ENCODE data around the gene EIF3K.

EIF3K gene

DNA sequence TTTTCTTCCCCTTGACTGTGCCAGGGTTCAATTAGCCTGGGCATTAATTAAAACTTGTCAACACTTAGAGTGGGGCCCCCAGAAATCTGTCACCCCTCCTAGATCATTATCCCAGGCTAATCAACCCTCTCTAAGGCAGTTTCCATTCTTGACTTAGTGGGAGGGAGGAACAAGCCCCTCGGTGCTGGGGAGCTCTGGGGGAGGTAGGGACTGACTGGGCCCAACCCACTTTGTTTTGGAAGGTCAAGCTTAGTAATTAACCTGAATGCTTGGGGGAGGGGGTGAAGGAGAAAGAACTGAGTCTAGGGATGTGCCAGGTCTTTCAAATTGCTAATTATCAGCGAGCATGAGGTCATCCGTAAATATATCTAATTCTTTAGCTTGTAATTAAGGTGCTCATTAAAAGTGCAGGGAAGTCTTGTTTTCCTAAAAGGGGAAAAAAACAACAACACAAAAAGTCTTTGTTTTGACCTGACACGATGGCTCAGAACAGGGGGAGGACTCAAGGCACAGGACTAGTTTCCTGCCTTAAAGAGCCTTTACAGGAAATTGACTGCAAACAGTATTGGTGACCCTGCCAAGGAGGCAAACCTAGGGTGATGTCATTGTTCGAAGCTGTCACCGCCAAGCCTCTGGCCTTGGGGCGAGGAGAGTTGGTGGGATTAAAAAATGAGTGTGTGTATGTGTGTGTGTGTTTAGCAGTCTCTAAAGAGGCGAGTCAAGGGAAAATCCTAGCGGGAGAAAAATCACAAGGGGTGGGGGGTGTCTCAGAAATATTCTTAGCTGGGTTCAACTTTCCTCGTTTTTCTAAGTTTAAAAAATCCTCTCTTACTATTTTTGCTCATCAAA lies 47.9 kb downstream of the EIF3K start (continued):
- peak; percentile 95 for TF ChIP-seq ZEB2 (tag by site-specific recombination; IDR thresholded peaks at IDR 0.05)
- no peak for TF ChIP-seq OVOL3 (tag by site-specific recombination; IDR thresholded peaks at IDR 0.05)
- no peak; the same call in none of the 2 replicates for TF ChIP-seq ZNF76 (tag by site-specific recombination; IDR thresholded peaks at IDR 0.05; ENCODE audit: borderline replicate concordance, low read depth)
- no peak for TF ChIP-seq ZNF423 (tag by site-specific recombination; IDR thresholded peaks at IDR 0.05)
- no peak for TF ChIP-seq ZNF768 (tag by site-specific recombination; IDR thresholded peaks at IDR 0.05)
- TF ChIP-seq, protein P1, sequence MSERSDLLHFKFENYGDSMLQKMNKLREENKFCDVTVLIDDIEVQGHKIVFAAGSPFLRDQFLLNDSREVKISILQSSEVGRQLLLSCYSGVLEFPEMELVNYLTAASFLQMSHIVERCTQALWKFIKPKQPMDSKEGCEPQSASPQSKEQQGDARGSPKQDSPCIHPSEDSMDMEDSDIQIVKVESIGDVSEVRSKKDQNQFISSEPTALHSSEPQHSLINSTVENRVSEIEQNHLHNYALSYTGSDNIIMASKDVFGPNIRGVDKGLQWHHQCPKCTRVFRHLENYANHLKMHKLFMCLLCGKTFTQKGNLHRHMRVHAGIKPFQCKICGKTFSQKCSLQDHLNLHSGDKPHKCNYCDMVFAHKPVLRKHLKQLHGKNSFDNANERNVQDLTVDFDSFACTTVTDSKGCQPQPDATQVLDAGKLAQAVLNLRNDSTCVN (tag by site-specific recombination; optimal IDR thresholded peaks at IDR 0.05), result no peak
- TF ChIP-seq ZNF624 (tag by site-specific recombination; IDR thresholded peaks at IDR 0.05), result no peak
- no peak for TF ChIP-seq ZNF701 (tag by site-specific recombination; IDR thresholded peaks at IDR 0.05)
- TF ChIP-seq, protein P2, sequence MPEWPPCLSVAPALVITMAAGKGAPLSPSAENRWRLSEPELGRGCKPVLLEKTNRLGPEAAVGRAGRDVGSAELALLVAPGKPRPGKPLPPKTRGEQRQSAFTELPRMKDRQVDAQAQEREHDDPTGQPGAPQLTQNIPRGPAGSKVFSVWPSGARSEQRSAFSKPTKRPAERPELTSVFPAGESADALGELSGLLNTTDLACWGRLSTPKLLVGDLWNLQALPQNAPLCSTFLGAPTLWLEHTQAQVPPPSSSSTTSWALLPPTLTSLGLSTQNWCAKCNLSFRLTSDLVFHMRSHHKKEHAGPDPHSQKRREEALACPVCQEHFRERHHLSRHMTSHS (tag by site-specific recombination; IDR thresholded peaks at IDR 0.05), result no peak
- TF ChIP-seq, protein P3, sequence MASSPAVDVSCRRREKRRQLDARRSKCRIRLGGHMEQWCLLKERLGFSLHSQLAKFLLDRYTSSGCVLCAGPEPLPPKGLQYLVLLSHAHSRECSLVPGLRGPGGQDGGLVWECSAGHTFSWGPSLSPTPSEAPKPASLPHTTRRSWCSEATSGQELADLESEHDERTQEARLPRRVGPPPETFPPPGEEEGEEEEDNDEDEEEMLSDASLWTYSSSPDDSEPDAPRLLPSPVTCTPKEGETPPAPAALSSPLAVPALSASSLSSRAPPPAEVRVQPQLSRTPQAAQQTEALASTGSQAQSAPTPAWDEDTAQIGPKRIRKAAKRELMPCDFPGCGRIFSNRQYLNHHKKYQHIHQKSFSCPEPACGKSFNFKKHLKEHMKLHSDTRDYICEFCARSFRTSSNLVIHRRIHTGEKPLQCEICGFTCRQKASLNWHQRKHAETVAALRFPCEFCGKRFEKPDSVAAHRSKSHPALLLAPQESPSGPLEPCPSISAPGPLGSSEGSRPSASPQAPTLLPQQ (tag by site-specific recombination; IDR thresholded peaks at IDR 0.05), result peak; percentile 96
- TF ChIP-seq, protein P4, sequence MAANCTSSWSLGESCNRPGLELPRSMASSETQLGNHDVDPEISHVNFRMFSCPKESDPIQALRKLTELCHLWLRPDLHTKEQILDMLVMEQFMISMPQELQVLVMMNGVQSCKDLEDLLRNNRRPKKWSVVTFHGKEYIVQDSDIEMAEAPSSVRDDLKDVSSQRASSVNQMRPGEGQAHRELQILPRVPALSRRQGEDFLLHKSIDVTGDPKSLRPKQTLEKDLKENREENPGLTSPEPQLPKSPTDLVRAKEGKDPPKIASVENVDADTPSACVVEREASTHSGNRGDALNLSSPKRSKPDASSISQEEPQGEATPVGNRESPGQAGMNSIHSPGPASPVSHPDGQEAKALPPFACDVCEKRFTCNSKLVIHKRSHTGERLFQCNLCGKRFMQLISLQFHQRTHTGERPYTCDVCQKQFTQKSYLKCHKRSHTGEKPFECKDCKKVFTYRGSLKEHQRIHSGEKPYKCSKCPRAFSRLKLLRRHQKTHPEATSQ (tag by site-specific recombination; IDR thresholded peaks at IDR 0.05), result no peak
- no peak for TF ChIP-seq ZNF837 (tag by site-specific recombination; IDR thresholded peaks at IDR 0.05)
- TF ChIP-seq GLIS2 (tag by site-specific recombination; IDR thresholded peaks at IDR 0.05), result peak; percentile 75
- TF ChIP-seq ZBTB20 (tag by site-specific recombination; IDR thresholded peaks at IDR 0.05), result no peak; the same call in none of the 2 replicates
- peak; percentile 87 for TF ChIP-seq FEZF1 (tag by site-specific recombination; IDR thresholded peaks at IDR 0.05)
- TF ChIP-seq ZNF670 (tag by site-specific recombination; IDR thresholded peaks at IDR 0.05; ENCODE audit: low read depth), result no peak
- TF ChIP-seq REPIN1 (tag by site-specific recombination; IDR thresholded peaks at IDR 0.05; ENCODE audit: low read depth), result no peak
- TF ChIP-seq ZNF324 (tag by site-specific recombination; IDR thresholded peaks at IDR 0.05), result peak; percentile 70
- TF ChIP-seq ZNF140 (tag by site-specific recombination; IDR thresholded peaks at IDR 0.05), result no peak
- peak; percentile 84; the same call in 1 of the 2 replicates for TF ChIP-seq ZNF792 (tag by site-specific recombination; IDR thresholded peaks at IDR 0.05)
- no peak for TF ChIP-seq ZNF23 (tag by site-specific recombination; IDR thresholded peaks at IDR 0.05; ENCODE audit: borderline replicate concordance)
- TF ChIP-seq ZNF596 (tag by site-specific recombination; IDR thresholded peaks at IDR 0.05), result no peak
- TF ChIP-seq, protein P5, sequence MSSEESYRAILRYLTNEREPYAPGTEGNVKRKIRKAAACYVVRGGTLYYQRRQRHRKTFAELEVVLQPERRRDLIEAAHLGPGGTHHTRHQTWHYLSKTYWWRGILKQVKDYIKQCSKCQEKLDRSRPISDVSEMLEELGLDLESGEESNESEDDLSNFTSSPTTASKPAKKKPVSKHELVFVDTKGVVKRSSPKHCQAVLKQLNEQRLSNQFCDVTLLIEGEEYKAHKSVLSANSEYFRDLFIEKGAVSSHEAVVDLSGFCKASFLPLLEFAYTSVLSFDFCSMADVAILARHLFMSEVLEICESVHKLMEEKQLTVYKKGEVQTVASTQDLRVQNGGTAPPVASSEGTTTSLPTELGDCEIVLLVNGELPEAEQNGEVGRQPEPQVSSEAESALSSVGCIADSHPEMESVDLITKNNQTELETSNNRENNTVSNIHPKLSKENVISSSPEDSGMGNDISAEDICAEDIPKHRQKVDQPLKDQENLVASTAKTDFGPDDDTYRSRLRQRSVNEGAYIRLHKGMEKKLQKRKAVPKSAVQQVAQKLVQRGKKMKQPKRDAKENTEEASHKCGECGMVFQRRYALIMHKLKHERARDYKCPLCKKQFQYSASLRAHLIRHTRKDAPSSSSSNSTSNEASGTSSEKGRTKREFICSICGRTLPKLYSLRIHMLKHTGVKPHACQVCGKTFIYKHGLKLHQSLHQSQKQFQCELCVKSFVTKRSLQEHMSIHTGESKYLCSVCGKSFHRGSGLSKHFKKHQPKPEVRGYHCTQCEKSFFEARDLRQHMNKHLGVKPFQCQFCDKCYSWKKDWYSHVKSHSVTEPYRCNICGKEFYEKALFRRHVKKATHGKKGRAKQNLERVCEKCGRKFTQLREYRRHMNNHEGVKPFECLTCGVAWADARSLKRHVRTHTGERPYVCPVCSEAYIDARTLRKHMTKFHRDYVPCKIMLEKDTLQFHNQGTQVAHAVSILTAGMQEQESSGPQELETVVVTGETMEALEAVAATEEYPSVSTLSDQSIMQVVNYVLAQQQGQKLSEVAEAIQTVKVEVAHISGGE (tag by site-specific recombination; conservative IDR thresholded peaks at IDR 0.05; ENCODE audit: low read depth), result peak; percentile 94
- TF ChIP-seq ZNF221 (tag by site-specific recombination; IDR thresholded peaks at IDR 0.05; ENCODE audit: borderline replicate concordance), result no peak
- TF ChIP-seq, protein P6, sequence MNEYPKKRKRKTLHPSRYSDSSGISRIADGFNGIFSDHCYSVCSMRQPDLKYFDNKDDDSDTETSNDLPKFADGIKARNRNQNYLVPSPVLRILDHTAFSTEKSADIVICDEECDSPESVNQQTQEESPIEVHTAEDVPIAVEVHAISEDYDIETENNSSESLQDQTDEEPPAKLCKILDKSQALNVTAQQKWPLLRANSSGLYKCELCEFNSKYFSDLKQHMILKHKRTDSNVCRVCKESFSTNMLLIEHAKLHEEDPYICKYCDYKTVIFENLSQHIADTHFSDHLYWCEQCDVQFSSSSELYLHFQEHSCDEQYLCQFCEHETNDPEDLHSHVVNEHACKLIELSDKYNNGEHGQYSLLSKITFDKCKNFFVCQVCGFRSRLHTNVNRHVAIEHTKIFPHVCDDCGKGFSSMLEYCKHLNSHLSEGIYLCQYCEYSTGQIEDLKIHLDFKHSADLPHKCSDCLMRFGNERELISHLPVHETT (tag by site-specific recombination; IDR thresholded peaks at IDR 0.05), result peak; percentile 93
- TF ChIP-seq BCL11A (tag by site-specific recombination; IDR thresholded peaks at IDR 0.05; ENCODE audit: low read depth), result peak; percentile 97
- peak; percentile 83 for TF ChIP-seq ZNF335 (tag by site-specific recombination; conservative IDR thresholded peaks at IDR 0.05)
- no peak for TF ChIP-seq ZNF530 (tag by site-specific recombination; IDR thresholded peaks at IDR 0.05; ENCODE audit: low read depth)
- TF ChIP-seq ZNF660 (tag by site-specific recombination; IDR thresholded peaks at IDR 0.05), result peak; percentile 98
- TF ChIP-seq ZNF138 (tag by site-specific recombination; IDR thresholded peaks at IDR 0.05; ENCODE audit: borderline replicate concordance), result no peak
- TF ChIP-seq ZNF37A (tag by site-specific recombination; IDR thresholded peaks at IDR 0.05), result no peak

Measured in HEK293 (cell line).